T47D (cell line): ENCODE results near the gene SPC24.

Source experiments
- DNase-seq, 2 experiments: peaks; one replicate each; pipeline versions ENCODE4 v3.0.0 to v3.0.0-alpha.2; 2011 to 2012; ENCODE audit warnings: low read depth in 1 of 2, low spot score in 1 of 2
- JUND ChIP-seq: IDR thresholded peaks from 2 replicates; pipeline ENCODE4 v1.6.1; 2012; ENCODE audit warnings: low read depth
- in situ Hi-C: cut with HindIII; loops from 2 replicates; pipeline ENCODE4 v1.10.0; 2016; ENCODE audit warnings: low sequenced_read_pairs, low pct_unique_long_range_greater_than_20kb

Gene SPC24

DNA sequence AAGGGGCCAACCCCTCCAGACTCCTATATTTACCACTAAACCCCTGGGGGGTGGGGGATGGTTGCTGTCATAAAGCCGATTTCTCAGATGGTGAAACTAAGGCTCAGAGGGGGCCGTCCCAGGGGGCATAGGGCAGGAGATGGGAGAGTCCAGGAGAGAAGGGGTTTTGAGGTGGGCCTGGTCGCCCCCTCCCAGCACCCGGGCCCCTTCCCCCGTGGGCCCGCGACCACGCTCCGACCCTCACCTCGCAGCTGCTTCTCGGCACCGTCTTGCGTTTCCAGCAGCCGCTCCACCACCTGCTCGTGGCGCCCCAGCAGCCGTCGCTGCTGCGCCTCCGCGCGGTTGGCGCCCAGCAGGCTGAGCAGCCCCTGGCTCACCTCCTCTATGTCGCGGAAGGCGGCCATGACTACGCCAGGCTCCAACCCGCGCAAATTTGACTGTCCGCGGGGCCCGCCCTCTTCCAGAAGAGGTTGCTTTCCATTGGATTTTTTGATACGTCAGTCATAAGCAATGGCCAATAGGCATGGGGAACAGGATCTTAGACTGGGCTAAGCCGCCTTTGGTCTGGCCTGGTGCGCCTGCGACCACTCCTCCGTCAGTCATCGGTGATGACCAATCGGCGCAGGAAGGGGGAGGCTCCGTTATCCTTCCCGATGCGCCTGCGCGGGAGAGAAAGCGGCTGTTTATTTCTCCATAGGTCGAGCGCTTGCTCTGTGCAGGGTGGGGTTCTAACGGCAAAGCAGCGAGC is at the start of gene SPC24:
Gene SPC24, minus strand, starts transcription at position 410 of the 748 bp plus-strand sequence. Its CDS starts 6 bp downstream, at position 404.
- peak; percentile 97 for DNase-seq
- no peak for TF ChIP-seq JUND
- in situ Hi-C loops, result no loop called here

- TF ChIP-seq JUND, result no peak
- no peak for DNase-seq
These were observed 49.4 kb upstream of the SPC24 start for GRCh38 chr19:11204943-11205349.

DNA sequence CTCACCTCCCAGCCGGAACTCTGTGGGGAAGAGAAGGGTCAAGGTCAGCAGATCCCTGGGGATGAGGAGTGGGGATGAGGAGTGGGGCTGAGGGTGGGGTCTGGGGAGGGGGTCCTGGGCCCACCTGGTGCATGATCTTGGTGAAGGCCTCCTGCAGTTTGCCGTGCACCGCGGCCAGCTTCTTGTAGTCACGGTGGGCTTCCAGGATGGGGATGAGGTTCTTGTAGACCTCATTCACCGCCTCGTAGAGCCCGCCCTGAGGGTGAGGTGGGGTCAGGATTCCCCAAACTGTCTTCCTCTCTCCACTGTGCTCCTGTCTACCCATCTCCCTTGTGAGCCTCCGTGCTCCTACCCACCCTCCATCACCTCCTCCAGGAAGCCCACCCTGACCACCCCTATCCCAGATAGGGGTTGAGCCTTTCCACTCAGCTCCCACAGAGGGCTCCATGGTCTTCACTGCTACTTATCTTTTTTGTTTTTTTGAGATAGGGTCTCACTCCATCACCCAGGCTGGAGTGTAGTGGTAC is 48.6 kb upstream of the SPC24 start:
- no peak for TF ChIP-seq JUND
- in situ Hi-C loops, result no loop called here
- no peak for DNase-seq

More at GRCh38 chr19:11204943-11205349, 49.4 kb upstream of the SPC24 start:
- in situ Hi-C loops, result no loop called here

DNA sequence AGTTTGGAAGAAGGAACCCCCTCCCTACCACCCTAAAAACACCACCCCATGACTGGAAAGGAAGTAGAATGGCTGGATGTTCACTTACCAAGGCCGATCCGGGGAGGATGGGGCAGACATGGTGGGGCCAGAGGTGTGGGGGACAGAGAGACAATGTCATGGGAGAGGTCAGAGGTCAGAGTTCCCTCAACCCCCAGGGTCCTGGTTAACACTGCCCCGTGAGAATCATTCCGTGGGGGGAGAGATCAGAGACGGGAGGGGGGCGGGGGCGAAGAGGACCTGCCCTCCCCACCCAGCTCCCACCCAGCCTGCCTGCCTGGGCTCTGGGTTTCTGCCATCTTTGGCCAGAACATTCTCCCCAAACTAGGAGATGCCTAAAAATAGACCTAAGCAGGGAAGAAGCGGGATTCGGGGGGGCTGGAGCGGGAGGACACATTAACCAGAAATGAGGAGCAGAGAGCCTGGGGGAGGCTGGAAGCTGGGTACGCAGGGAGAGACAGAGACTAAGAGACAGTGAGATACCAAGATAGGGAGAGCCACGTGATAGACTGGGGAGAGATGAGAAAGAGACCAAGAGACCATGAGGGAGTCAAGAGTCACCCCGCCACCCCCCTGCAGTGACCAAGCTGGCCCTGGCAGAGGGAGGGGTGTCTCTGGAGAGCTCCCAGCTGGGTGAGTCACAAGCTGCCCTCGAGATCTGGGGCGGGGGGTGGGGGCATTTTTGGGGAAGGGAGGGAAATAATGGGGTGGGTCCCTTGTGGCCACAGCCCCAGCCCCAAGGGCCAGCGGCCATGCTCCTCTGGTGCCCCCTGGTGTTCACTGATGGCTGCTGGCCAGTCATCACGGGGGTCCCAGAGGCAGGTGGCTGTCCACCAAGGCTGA is 47.9 kb upstream of the SPC24 start:
- DNase-seq, result no peak
- in situ Hi-C loops, result no loop called here
- no peak for TF ChIP-seq JUND

DNA sequence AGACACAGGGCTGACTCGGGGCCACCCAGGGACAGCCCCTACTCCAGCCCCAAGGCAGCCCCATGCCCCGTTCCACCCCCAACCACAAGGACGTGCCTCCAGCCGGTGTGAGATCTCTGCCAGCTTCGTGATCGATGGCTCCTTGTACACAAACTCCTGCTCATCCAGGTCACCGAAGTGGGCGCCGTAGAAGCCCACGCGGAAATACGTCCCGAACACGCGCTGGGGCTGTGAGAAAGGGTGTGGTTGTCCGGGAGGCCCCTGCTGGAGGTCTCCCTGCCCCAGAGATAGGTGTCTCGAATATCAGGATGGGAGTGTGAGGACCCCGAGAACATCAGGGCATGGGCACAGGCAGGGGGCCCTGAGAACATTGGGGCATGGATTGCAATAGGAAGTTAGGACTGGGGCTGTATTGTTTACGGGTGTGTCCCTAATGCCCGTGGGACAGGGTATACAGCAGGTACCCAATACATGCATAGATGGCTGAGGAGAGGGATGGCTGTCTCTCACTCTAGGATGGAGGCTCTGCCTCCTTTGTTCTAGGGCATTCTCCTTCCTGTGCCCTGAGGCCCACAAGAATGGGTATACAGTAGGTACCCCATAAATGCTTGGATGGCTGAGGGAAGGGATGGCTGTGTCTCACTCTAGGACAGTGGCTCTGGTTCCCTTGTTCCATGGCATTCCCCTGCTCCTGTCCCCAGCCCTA is 47.1 kb upstream of the SPC24 start:
- DNase-seq, result no peak
- in situ Hi-C loops, result no loop called here
- TF ChIP-seq JUND, result no peak

GRCh38 chr19:11201791-11202190 is 46.2 kb upstream of the SPC24 start:
- TF ChIP-seq JUND, result no peak
- in situ Hi-C loops, result no loop called here
- DNase-seq, result no peak

GRCh38 chr19:11200931-11201330 is 45.3 kb upstream of the SPC24 start:
- no peak for TF ChIP-seq JUND
- in situ Hi-C loops, result no loop called here
- no peak for DNase-seq

GRCh38 chr19:11200015-11200574 is 44.5 kb upstream of the SPC24 start:
- in situ Hi-C loops, result no loop called here

GRCh38 chr19:11199517-11199916 is 43.9 kb upstream of the SPC24 start:
- in situ Hi-C loops, result no loop called here
- DNase-seq, result no peak
- no peak for TF ChIP-seq JUND

More at GRCh38 chr19:11200015-11200574, 44.5 kb upstream of the SPC24 start:
- no peak for TF ChIP-seq JUND
- no peak for DNase-seq

- in situ Hi-C loops, result no loop called here
- no peak for TF ChIP-seq JUND
- DNase-seq, result peak in 1 of 2 experiments; percentile 31
These were observed 43.3 kb upstream of the SPC24 start for GRCh38 chr19:11198769-11199424.

- DNase-seq, result no peak
- in situ Hi-C loops, result no loop called here
- no peak for TF ChIP-seq JUND
These were observed 42.6 kb upstream of the SPC24 start for GRCh38 chr19:11198175-11198534.
